Retinal pigment epithelial cell (primary cell): ENCODE results near the gene SELENBP1.

ENCODE experiments used
- DNase-seq: peaks from one replicate; pipeline ENCODE4 v3.0.0-alpha.2; 2010; ENCODE audit warnings: low read depth
- H3K4me3 ChIP-seq: 2 replicates; pipeline ENCODE4 v1.5.1; 2011; ENCODE audit warnings: mild to moderate bottlenecking, low read length, control low read depth, moderate library complexity
- TF ChIP-seq, protein P1 (sequence below): conservative IDR thresholded peaks from 2 replicates; pipeline ENCODE4 v1.5.1; 2011; ENCODE audit warnings: low read depth, low read length, control low read depth, inconsistent platforms

The SELENBP1 gene

DNA sequence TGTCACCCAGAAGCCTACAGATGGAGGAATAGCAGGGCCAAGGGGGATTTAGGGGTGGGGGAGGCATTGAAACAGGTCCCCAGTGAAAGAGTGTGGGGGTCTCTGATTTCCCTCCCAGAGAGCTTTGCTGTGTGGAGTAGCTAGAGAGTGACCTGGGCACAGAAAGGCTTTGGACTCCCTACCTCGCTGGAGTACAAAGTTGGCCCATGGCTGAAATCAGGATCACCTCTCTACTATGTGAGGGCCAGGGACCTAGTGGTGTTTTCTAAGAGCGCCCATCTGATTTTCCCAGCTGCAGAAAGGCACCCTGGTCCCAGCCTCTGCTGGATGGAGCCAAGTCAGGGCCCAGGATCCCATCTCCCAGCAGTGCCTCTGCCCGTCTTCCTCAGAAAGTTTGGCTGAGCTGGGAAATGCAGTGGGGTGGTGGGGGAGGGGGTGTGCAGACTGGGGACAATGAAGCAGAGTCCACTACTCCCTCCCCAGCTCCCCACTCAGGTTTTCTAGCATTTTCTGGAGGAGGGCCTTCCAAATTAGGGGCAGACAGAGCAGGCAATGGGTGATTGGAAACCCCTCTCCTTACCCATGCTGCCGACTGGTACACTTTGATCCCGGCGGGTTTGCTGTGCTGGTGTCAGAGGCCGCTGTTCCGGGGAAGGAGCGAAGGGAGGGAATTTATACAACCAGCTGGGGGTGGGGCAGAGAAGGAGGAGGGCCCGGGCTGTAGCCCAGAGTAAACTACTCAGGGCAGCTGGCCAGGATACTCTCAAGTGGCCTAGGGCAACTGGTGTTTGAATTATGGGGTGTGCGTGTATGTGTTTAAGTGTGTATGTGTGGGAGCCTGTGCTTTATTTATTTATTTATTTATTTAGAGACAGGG lies at the start of gene SELENBP1:
TSS of gene SELENBP1 (minus strand) at position 648 of the 877 bp plus-strand sequence. CDS start at position 584, 64 bp downstream.
- no peak for DNase-seq
- H3K4me3 ChIP-seq: peak within 1 kb of the TSS; percentile 46
- TF ChIP-seq, protein P1, sequence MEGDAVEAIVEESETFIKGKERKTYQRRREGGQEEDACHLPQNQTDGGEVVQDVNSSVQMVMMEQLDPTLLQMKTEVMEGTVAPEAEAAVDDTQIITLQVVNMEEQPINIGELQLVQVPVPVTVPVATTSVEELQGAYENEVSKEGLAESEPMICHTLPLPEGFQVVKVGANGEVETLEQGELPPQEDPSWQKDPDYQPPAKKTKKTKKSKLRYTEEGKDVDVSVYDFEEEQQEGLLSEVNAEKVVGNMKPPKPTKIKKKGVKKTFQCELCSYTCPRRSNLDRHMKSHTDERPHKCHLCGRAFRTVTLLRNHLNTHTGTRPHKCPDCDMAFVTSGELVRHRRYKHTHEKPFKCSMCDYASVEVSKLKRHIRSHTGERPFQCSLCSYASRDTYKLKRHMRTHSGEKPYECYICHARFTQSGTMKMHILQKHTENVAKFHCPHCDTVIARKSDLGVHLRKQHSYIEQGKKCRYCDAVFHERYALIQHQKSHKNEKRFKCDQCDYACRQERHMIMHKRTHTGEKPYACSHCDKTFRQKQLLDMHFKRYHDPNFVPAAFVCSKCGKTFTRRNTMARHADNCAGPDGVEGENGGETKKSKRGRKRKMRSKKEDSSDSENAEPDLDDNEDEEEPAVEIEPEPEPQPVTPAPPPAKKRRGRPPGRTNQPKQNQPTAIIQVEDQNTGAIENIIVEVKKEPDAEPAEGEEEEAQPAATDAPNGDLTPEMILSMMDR: no peak

DNA sequence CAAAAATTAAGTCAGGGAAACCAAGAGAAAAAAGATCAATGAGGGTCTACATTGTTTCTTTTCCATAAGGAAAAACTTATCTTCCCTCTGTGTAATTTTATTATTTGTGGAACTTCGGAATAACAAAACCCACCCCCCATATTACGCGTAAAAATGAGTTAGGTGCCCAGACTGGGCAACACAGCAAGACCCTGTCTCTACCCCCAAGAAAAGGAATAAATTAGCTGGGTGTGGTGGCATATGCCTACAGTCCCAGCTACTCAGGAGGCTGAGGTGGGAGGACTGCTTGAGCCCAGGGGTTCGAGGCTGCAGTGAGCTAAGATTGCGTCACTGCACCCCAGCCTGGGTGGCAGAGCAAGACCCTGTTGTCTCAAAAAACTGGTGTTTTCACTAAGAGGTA lies 47.3 kb upstream of the SELENBP1 start:
- TF ChIP-seq, protein P1: no peak
- no peak overlapping the region for H3K4me3 ChIP-seq
- DNase-seq: no peak

DNA sequence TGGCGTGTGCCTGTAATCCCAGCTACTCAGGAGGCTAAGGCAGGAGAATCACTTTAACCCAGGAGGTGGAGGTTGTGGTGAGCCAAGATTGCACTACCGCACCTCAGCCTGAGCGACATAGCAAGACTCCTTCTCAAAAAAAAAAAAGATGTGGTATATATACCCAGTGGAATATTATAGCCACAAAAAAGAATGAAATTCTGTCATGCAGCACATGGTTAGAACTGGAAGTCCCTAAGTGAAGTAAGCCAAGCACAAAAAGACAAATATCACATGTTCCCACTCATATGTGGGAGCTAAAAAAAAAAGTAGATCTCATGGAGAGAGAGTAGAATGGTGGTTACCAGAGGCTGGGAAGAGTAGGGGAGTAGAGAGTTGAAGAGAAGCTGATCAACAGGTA lies 45.6 kb upstream of the SELENBP1 start:
- TF ChIP-seq, protein P1: no peak
- H3K4me3 ChIP-seq: no peak overlapping the region
- no peak for DNase-seq

DNA sequence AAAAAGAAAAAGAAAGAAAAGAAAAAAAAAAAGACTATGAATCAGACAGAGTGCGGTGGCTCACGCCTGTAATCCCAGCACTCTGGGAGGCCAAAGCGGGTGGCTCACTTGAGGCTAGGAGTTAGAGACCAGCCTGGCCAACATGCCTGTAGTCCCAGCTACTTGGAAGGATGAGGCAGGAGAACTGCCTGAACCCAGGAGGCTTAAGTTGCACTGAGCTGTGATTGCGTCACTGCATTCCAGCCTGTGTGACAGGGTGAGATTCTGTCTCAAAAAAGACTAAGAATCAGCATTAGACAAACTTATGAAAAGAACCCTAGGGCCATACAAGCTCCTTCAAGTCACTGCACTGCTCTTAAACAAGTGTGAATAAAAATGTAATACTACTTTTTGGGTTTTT lies 43.7 kb upstream of the SELENBP1 start:
- TF ChIP-seq, protein P1: no peak
- DNase-seq: no peak
- no peak overlapping the region for H3K4me3 ChIP-seq

DNA sequence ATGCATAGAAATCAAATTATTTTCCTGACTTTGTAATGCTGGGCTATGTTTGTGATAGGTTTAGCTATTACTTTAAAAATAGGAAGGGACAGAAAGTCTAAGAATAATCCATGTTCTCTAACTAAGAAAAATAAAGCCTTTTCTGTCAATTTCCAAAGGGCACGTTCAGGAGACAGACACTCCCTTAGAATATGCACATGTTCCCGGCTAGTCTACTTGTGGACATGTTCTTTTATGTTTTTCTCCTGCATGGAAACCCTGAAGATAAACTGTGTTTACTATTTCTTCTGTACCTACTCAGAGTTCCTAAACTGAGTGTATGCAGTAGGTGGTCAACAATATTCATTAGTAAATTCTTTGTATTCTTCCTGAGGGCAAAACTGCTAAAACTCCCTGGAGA lies 39.4 kb upstream of the SELENBP1 start:
- DNase-seq: no peak
- TF ChIP-seq, protein P1: no peak
- no peak overlapping the region for H3K4me3 ChIP-seq

DNA sequence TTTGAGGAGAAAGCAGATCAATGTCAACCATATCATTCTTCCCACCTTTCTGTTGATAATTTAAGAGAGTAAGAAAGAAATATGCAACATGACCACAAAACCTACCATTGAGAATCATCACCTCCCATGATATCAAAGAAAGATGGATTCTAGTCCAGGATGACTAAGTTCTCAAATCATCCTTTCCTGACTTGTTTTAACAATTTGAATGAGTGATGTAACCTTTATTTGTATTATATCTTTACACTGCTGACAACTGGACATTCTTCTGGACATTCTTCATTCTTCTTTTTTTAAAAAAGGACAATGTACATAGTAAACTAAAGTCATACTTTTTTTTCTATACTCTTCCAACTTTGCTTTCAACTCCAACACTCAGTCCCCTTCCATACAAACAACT lies 36.4 kb upstream of the SELENBP1 start:
- no peak overlapping the region for H3K4me3 ChIP-seq
- TF ChIP-seq, protein P1: no peak
- DNase-seq: no peak

DNA sequence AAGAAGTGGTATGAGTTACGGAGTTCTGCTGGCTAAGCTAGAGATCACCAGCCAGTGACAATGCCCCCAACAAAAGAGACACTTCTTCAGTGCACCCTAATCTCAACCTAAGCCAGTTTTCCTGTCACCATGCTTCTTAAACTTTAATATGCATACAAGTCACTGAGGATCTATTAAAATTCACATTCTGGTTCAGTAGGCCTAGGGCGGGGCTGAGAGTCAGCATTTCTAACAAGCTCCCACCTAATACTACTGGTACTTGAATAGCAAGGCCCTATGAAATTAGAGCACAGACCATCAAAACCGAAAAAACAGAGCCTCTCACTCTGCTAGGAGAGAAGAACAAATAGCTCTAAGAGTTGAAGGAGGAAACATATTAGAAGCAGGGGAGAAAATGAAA lies 34.8 kb upstream of the SELENBP1 start:
- no peak for DNase-seq
- TF ChIP-seq, protein P1: no peak
- no peak overlapping the region for H3K4me3 ChIP-seq
